ENCODE measurements around the gene LRBA. TPM values are rescaled to one million over a fixed set of nuclear protein-coding genes. Genes with fewer than 3 reads are reported as not detected.

LRBA gene
- total RNA-seq, 1 donor from 2014 or later, result 52.4 TPM

DNA sequence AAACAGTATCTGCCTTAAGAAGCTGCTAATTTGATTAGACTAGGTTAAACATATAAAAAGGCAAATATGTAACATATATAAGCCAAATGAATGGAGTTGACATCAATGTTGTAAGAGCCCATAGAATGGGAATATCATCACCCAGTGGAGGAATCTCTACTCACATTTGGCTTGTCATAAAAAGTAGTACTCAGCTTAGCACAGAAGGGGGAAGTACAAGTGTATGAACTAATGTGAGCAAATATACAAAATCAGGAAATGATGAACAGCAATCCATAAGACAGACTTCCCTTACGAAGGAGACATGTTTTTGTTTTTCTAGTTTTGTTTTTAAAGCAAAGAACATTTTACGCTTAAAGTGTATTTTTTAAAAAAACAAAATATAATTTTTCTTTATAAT is 358.2 kb downstream of the LRBA start:
- DNase-seq, result peak; percentile 75

DNA sequence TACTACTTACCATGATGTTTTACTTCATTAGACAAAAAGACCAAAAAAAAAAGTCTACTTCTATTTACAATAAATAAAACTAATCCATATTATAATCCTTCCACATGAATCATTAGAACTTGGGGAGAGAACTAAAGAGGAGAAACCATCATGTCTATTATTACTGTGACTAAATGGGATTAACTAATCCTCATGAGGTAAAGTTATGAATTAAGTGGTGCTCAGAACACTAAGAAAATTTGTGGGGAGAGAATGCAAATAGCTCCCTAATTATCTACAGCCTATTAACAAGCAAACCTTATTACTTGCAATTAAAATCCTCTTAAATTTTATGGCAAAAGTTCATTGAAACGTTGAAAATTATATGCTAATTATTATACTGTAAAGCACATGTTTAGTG is 364.3 kb downstream of the LRBA start:
- no peak for DNase-seq

DNA sequence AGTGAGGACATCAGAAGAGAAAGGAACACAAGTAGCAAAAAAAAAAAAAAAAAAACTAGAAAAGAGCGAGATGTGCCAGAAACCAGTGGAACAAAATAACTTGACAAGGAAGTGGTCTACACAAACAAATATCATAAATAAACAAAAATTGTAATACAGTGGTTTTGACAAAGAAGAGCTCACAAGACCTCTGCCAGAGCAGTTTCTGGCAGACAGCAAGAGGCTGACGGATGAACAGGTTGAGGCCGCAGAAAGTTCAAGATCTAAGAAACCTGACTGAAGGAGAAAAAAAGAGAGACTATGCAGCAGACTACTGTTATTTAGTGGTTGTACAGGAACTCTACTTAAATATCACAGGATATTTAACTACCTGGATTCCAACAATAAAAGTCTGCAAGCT is 367.0 kb downstream of the LRBA start:
- no peak for DNase-seq

DNA sequence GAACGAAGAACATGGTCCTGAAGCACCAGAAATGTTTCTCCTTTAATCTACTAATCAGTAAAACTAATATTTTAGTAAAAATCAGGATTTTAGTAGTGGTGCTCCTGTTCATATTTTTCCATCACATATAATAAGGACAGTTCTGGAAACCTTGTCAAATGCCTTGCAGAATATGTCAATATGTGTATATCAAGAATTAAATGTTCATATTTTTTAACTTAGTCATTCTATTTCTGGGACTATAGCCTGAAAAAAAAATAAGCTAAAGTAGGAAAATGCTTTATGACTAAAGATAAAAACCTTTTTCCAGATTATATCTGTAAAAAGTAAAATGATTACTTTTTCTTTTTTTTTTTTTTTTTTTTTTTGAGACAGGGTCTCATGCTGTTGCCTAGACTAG is 368.1 kb downstream of the LRBA start:
- no peak for DNase-seq

DNA sequence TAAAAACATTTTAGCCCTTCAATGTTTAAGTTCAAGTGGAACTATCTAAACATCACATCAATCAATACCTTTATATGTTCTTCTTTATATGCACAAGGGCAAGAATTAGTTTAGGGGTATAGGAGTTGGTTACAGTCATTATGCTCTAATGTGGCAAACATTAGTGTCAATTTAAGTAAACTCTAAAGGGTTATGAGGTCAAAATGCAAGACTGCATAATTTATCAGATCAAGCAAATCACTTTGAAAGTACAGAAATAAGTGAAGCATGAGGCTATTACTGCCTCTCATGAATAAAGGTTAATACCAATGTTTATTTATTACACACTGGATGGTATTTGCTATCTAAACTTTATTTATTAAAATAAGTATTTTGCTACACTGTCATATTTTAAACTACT is 373.5 kb downstream of the LRBA start:
- DNase-seq, result no peak

DNA sequence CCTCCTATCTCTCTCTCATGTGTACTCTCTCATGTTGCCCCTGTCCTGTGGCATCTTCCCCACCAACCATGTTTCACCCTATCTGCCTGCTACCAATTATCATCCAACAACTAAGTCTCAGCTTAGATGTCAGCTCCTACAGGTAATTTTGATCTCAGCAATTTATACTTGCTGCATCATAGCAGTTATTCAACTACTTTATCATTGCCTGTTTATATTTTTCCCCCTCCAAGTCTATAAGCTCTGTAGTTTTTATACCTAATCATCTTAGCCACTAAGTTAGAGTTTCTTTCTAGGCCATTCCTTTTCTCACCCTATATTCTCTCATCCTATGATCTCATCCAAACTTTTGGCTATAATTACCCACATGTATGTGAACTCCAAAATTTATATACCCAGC is 382.4 kb downstream of the LRBA start:
- no peak for DNase-seq

DNA sequence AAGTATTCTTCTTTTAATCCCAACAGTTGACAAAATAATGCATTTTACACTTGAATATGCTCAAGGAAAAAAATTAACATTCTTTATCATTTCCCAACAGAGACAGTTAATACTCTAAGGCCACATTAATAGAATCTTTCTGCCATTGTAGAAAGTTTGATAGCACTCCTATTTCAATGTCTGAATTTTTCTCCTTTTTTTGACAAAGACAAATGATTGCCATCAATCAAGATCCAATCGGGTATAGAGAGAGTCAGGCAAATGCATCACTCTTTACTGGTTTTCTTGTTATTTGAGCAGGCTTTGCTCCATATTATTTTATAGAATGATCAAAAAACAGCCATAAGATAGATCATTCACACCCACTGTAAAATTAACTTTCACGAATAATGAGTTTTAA is 387.0 kb downstream of the LRBA start:
- no peak for DNase-seq

DNA sequence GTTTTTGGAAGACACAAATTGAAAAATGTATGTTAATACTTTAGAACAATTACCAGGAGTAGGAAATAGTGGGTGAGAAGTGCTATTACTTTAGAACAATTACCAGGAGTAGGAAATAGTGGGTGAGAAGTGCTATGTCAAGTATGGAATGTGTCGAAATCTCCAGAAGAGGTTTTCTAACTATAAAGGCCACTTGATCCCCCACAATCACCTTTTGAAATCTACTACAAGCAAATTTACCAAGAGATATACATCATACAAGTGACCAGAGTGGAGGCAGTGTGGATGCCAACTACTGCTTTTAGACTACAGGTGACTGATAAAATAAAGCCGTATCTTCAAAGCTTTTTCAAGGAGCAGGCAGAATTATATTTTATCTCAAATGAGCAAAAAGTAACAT is 390.1 kb downstream of the LRBA start:
- DNase-seq, result no peak

DNA sequence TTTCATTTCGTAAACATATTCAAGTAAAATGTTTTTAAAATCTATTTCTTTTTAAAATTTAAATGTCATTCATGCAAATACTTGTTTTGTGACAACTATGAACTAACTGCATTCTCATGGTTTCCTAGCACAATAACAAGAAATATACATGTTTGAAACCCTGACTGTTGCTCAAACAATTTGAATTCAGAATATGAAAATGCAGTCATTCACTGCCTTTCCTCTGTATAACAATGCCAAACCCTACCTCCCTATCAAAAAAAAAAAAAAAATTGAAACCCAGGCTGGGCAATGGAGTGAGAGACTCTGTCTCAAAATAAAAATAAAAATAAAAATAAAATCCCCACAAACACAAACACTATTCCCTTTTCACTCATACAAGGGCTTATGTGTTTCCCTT is 391.0 kb downstream of the LRBA start:
- no peak for DNase-seq

DNA sequence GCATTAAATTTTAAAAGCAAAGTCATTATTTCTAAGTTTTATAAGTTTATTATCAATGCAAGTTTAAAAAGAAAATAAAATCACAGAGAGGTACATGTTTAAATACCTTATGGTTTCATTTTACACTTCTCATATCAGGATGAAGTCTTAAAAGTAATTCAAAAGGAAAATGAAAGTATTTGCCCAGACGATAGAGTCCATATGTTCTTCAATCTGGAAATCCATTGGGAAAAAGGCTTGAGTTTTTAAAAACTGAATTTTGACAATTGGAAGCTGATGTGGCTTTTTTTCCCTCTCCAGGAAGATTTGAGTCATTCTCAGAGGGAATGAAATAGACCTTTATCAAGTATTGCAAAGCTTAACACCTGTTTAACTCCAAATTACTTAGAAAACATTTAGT is 396.0 kb downstream of the LRBA start:
- DNase-seq, result no peak

DNA sequence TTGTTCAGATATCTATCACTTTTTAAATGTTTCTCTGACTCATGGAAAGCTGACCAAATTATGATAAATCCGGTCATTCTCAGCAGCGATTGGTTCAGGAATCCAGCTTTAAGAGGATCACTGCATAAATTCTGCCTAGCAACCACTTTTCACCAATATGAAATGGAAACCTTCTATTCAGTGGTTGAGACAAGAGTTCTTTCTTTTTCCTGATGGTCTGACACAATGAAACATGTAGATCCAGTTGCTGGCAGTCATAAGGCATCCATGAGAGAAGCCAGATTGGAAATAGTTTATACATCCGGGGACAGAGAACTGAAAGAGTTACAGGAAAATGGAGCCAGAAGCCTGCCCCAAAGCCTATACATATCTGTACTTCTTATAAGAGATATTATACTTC is 406.0 kb downstream of the LRBA start:
- no peak for DNase-seq

DNA sequence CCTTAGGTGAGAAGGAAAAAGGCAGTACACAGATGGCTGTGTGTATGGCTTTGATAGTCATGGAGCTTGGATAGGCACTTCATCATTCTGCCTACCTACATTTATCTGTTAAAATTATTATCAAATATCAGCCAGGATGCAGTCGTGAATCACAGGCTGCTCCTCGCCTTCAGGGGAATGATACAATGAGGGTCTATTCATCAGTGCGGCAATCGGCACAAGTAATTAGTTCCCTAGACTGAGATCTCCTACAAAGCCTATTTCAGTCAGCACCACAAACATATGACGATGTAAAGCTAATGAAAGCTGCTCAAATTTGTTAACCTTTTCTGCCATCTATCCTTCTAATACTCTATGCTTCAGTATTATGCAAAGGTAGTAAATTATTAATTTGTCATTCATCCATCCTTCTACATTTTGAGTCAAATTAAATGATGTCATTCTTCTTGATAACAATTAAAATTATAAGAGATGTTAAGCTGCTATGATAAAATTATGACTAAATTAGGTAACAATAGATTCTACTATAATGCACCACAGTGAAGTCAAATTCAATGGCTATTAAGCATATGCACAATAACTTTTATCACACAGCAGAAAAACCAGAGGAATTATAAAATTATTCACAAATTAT is 414.2 kb downstream of the LRBA start:
- DNase-seq, result no peak

DNA sequence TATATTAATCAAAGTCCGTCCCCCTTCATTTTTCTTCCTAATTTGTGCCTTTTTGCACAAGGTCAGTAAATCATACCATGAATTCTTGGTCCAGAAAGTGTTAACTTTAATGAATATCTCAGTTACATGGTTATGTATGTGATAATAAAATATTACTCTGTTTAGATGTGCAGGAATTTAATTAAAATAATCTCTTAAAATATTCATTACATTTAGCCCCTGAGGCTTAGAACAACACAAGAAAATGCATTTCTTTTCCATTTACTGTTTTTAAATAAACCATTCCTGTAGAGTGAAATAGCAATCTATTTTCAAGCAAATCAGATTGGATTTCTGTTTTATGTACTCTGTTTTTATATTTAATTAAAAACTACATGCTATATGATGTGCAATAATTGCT is 415.5 kb downstream of the LRBA start:
- DNase-seq, result no peak

DNA sequence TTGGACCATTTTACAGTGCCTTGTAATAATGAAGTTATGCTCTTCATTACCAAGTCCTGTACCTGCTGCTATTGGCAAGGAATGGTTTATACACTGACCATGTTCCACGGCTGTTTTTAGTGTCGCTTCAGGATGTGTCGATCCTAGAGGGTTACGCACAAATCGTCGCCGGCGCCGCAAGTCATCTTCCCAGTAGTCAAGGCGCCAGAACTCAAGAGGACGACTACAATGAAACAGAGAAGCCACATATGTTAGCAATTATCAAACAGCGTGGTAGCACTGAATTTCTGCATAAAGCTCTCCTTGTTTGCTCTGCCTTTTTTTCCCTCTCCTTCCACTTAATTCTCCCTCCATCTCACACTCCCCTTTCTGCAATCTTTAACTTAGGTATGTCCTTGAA is 416.2 kb downstream of the LRBA start:
- DNase-seq, result no peak

DNA sequence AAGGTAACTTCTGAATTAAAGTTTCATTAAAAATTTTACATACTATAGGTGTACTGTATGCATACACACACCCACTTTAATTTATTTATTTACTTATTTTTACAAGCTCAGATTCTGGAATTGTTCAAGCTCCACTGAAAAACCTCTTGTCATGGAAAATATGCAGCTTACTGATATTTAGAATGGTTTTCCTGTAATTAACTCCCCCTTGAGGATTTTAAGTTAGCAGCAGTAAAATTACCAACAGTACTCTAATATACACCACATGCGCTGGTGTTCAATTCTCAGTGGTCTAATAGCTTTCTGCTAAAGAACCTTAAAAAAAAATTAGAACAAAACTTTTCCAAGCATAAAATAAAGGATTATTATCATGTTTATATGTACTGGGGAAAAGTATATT is 421.1 kb downstream of the LRBA start:
- peak; percentile 32 for DNase-seq

DNA sequence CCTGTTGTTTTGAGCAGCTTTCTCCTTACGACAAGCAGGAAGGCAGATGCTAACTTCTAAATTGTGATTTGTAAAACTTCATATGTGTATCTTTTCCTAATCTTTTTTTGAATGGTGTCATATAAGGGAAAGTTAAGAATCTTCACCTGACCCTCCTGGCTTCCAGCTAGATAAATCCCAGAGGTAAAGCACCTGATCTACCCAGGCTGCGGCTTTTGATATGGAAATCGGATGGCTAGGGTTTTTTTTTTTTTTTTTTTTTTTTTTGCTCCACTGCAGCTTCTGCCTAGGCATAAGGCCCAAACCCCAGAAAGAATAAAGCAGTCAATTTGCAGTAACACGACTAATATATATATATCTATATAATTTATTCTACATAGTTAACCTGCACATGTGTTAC is 423.2 kb downstream of the LRBA start:
- DNase-seq, result no peak

DNA sequence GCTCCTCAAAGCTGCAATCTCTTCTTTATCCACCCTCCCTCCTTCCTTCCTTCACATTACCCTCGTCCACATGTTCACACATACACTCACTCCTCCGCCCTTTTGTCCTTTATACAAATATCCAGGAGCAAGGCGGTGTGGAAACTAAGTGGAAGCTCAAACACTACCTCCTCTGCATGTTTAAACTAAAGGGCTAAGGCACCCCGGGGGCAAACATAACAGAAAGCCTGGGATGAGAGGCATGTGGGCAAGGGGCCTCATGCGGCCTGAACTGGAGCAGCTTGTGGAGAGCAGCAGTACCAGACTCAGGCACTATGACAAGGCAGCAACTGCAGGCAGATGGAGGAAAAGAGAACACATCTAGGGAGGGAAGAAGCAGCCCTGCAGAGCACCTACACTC is 423.7 kb downstream of the LRBA start:
- DNase-seq, result no peak

DNA sequence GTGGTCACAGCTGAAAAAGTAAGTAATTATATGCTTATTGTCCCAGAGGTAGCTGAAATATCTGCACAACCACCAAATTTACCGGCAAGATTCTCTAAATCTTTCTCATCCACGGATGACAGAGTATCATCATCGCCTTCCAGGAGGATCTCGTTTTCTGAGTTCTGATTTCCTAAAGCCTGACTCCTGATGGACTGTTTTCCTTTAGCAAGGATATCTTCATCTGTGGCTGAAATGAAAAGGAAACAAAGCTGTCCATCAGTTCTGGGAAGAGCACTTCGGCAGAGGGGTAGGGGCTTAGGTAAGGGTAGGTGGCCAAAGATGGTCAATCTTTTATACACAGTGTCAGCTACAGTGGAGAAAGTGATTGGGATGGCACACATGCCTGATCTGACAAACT is 424.5 kb downstream of the LRBA start:
- DNase-seq, result no peak

DNA sequence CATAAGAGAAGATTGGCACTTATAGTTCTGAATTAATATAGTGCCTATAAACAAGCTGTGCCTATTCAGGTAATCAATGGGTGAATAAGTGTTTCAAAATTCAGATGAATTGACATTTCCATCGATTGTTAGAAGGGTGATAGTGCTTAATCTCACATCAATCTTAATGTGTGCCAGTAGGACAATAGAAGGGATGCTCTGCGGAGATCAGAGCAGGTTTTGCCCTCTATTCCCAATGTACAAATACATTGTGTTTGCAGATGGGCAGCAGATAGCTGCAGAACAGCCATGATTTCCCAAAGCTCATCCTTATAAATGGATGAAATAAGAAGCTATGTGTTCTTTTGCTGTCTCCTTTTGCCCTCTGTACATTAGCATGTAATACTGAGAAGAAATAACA is 425.9 kb downstream of the LRBA start:
- DNase-seq, result no peak

DNA sequence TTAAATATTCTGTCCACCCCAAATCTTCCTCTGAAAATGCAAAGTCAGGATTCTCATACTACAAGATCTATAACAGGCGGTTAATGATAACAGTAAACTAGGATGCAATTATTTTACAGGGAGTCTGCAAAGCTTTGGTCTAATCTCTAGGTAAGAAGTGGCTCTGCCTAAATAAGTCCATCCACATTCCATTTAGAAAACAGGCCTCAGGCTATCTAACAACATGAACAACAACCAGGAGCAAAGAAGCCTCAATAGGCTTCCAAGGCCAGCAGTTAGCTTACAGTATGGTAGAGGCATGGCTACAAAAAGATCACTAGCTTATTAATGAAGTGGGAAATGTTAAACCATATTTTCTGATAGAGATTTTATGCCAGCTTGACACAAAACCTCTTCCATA is 426.8 kb downstream of the LRBA start:
- no peak for DNase-seq

DNA sequence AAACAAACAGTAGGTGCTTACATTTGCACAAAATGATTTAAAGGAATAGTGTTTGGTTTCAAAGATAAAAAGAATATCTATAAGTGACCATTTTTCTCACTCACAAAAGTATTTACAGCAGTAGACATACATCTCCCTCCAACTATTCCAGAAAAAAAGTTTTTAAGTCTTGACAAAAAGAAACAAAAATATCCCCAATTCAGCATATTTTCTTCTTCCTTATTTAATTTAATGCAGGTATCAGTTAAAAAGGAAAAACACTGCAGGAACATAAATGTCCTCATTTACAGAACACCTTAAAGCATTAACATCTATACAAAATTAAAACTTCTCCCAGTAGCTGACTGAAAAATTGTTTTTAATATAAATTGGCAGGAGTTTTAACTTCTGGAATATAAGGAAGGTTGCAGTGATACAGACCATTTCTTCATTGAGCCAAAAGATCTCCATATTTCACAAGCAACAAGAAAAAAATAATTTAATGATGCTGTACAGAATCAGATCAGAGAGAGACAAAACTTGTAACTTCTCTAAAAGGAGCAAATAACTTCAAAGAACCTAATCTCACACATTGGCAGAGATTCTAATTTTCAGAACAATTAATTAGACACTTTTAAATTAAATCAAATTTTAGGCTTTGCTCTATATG is 428.8 kb downstream of the LRBA start:
- DNase-seq, result no peak

DNA sequence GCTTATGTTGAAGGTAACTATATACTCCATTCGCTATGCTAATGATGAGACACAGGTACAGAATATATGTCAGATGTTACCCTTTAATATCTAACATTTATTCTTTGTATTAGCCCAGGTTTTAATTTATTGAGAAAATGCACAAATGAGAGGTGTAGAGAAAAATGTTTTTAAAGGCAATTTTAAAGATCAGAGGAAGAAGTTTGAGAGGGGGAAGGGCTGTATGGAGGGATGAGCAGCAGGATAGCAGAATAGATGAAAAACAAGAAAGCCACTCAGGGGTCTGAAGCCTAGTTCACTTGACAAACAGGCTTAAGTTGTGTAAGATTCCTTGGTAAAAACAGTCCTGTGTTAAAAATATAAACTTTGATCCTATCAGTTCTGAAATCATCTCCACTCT is 429.5 kb downstream of the LRBA start:
- no peak for DNase-seq

DNA sequence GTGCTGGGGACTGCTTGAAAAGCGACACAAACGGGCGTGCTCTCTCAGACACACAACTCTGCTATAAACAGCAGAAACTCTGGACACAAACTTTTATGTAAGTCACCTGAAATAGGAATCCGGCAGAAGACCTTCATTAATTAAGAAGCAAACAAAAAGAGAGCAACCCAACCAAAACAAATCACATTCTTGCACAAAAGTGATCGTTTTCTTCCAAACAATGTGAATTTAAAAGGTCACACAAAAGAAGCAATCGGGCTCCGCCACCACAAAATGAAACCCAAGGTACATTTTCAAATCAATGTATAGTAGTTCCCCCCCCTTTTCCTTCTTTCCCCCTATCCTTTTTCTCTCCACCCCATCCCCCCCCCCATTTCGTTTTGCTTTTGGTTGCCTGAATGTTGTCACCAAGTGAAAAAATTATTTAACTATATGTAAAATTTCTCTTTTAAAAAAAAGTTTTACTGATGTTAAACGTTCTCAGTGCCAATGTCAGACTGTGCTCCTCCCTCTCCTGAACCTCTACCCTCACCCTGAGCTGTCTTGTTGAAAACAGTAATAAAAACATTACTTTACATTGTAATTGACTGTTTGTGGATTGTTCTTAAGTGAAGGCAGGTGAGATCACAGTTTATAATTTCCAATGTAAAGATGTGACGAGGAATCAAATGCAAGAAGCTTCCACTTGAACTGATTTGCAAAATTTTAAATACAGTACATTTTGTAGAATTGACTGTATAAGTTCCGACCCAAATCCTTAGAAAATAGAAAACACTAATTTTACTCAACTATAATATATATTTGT is 430.8 kb downstream of the LRBA start:
- DNase-seq, result no peak

Data from dermis blood vessel endothelial cell (primary cell).